ENCODE measurements around the gene IQSEC1.

GRCh38 chr3:13051581-13051980 lies 21.6 kb downstream of the IQSEC1 start:
- TF ChIP-seq CTCF (IDR thresholded peaks at IDR 0.05) (no peak), POLR2A (IDR thresholded peaks at IDR 0.05) (no peak)

Data from transverse colon (tissue), 3 donors.